Stimulated activated naive CD4-positive, alpha-beta T cell treated with Interleukin-2 at 50 U/mL for 16 hours (primary cell): Measurements from ENCODE around the gene PLLP.
"Not testable (repeated sequence)": the region's sequence is repeated elsewhere in the genome, so short reads cannot be mapped to it uniquely, and the experiment has no call there.

Experiments used
- DNase-seq: peaks from one replicate; lab custom pipeline; 2025; lab: John Stamatoyannopoulos, UW

Gene PLLP

GRCh38 chr16:57273826-57274225 is 10.6 kb downstream of the PLLP start:
- no peak for DNase-seq

DNA sequence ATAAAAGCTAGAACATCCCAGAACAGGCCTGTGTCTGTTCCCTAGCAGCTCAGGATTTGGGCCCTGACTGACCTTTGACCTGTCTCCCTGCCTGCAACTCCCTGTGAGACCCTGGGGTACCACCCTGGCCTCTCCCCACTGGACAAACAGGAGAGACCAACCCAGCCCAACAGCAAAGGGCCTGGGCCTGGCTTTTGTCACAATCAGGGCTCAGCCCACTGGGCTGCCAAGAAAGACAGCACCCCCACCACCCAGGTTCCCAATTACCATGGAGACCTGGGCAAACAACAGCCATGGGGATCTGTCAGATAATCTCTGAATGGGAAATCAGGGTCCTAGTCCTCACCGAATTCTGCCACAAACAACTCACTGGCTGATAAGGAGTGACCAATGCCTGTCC is 11.1 kb downstream of the PLLP start:
- no peak for DNase-seq

GRCh38 chr16:57271867-57272495 is 12.5 kb downstream of the PLLP start:
- no peak for DNase-seq

DNA sequence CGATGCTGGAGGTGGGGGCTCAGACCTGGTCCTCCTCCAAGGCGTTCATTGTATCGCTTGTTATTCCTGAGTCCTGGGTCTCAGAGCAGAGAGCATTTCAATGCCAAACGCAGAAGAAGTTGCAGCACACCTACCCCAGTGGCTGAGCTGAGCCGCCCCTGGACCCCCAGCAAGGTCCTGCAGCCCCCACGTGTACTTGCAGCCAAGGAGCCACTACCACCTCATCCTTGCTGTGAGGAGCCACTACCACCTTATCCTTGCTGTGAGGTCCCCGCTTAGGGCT is 13.5 kb downstream of the PLLP start:
- DNase-seq = no peak

- DNase-seq = no peak
Measured at GRCh38 chr16:57270221-57271062, 14.0 kb downstream of the PLLP start.

DNA sequence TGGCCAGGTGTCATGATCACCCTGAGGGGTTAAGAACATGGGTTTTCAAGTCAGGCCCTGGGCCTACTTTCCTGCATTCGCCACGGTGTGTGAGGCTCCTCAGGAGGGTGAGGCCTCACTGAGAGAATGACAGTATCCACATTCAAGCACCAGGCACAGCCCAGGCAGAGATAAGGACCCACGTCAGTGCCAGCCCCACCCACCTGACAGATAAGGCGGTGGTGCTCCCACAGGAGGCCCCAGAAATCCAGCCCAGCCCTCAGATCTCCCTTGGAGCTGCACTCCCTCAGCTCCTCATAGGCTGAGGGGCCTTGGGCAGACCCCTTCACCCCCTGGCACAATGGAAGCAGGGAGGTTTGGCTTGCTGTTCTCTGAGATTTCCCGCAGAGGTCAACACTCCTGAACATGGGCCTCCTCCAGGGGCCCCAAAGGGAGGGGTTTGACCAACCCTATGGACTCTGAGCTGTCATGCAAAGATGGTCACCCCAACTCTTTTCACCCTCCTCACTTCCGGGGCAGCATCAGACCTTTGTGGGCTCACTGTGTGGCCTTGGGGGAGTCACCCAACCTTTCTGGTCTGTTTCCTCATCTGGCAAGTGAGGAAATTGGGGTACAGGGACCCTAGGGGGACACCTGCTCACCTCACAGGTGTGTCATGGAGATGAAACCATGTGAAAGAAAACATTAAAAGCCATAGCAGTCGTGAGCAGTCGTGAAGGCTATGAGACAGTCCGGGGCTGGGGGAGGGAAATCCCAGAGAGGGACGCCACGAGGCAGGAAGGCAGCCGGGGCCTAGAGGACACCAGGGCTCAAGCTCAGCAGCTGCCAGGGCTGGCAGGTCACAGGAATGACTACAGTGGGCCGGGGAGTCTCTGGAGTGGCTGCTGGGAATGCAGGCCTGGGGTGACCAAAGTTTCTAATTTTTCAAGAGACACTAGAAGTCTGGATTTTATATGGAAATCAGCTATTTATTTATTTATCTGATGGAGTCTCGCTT is 15.4 kb downstream of the PLLP start:
- no peak for DNase-seq

GRCh38 chr16:57267343-57267742 is 17.1 kb downstream of the PLLP start:
- DNase-seq = not testable (repeated sequence)

GRCh38 chr16:57266531-57267260 is 17.8 kb downstream of the PLLP start:
- DNase-seq = peak; percentile 7

- no peak for DNase-seq
Measured at GRCh38 chr16:57265850-57266530, 18.5 kb downstream of the PLLP start.

GRCh38 chr16:57264950-57265371 is 19.5 kb downstream of the PLLP start:
- DNase-seq = no peak

DNA sequence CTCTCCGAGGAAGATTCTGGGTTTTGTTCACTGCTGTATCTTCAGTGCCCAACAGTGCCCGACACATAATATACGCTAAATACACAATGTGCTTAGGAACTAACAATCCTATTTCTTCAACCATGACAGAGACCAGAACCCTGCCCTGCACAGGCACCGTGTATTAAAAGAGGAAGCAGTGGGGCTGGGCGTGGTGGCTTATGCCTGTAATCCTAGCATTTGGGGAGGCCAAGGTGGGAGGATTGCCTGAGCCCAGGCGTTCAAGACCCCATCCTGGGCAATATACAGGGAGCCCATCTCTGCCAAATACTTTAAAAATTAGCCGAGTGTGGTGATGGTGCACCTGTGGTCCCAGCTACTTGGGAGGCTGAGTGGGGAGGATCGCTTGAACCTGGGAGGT is 20.1 kb downstream of the PLLP start:
- no peak for DNase-seq

DNA sequence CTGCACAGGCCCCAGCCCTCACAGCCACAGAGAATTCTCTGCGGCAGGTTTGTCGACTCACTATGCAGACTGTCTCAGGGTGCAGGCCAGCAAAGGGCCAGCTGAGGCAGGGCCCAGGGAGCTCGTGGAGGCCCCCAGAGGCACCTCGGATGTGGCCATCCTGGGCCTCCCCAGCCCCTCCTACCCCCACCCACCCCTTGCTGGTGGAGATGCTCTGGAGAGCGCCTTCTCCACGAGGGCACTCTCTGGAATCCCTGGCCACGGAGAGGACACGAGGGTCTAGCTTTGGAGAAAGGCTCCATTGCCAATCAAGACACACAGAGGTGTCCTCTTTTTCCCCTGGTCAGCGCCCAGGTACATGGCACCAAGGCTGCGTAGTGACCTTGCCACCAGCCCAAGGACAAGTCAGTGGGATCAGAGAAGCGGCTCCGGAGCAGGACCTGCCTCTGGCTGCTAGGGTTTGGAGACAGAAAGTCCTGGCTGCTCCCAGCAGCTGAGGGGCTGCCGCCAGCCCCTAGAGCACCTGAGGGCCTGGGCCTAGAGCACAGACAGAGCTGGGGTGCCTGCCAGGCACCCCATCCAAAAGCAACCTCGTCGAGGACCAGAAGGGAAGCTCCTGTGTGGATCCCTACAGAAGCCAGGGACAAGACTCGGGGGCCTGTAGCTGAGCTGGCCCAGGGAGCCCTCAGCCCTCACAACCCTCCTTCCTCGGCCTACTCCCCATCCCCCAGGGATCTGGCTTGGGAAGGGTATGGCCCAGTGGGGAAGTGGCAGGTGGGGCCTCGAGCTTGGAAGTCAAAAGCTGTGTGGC is 20.7 kb downstream of the PLLP start:
- DNase-seq = no peak

DNA sequence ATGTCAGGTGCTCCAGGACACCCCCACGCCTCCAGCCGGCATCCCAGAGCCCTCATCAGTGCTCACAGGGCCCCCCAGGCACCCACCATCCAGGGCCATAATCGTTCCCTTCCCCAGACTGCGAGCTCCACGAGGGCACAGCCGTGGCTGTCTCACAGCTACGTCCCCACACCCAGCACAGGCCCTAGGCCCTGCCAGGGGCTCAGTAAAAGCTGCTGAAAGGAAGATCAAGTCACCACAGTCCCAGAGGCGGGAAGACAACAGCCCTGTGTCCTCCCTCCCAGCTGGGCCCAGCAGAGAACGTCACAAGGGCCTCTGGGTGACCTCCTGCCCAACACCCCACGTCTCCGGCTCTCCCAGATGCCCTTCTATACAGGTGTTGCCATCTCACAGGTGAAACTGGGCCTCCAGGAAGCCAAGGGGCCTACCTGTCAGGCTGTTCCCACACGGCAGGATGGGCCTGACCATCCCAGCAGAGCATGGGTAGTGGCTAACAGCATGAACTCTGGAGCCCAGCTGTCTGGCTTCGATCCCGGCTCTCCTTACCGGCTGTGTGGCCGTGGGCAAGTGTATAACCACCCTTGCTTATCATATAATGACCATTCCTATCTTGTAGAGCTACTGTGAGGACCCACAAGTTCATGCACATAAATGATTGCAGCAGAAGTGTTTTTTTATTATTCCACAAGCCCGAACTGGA is 21.5 kb downstream of the PLLP start:
- DNase-seq = no peak

DNA sequence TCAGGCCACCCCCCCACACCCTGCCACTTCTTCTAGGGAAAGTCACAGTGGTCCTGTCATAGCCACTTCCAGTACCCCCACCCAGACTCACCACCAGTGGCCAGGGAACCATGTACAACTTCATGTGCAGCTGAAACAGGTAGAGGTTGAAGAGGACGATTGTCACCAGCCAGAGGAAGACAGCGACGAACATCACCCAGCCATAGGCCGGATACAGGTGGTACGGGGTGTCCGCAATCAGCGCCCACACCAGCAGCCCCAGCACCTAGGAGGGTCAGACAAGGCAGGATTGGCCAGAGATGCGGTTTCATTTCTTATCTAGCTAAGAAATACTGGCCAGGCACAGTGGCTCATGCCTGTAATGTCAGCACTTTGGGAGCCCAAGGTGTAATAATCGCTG is 22.7 kb downstream of the PLLP start:
- DNase-seq = no peak

DNA sequence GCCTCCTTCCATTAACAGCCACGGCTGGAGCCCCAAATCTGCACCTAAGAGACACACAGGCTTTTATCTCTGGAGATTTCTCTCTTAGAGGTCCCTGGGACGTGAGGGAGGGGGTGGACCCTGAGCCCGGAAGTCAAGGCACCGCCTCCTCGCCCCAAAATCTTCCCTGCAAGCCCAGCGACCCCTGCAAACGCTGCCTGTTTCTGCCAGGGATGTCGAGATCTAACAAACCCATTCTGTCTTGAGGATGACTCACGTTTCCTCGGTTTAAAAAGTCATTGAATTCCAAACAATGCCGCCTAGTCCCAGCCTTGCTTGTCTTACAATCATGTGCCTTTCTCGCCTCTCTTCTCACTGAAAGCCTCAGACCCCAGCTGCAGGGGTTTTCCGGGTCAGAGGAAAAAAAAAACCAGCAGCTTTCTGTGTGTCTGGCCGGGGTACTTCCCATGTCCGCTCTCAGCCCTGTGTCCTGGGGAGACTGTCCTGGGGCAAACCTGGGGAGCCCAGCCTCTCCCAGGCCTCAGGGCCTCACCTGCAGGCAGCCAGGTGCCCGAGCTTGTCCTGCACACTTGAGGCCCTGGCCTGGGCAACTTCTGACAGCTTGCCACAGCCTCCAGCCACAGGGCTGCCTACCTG is 24.1 kb downstream of the PLLP start:
- DNase-seq = no peak

DNA sequence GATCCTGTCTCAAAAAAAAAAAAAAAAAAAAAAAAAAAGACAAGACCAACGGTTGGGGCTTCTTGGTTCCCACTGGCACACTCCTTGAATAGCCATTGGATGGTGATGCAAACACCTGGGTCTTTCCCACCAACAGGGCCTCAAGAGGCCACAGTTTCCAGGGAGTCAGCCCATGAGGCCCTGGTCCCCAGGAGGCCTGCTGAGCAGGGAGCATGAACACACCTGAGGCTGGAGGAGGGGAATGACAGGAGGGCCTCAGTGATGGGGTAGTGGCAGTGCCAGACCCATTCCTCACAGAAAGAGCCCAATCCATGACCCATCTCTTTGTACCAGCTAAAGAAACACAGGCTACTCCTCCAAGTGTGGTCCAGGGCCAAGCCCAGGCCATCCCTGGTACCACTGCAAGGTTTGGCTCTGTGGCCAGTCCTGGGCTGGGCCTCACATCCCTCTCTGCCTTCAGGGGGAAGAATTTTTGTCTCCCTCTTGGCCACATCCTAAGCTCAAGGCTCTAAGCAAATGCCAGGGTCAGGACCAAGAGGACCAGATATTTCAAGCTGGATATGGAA is 25.5 kb downstream of the PLLP start:
- DNase-seq = no peak

GRCh38 chr16:57258226-57258909 is 26.1 kb downstream of the PLLP start:
- DNase-seq = no peak

DNA sequence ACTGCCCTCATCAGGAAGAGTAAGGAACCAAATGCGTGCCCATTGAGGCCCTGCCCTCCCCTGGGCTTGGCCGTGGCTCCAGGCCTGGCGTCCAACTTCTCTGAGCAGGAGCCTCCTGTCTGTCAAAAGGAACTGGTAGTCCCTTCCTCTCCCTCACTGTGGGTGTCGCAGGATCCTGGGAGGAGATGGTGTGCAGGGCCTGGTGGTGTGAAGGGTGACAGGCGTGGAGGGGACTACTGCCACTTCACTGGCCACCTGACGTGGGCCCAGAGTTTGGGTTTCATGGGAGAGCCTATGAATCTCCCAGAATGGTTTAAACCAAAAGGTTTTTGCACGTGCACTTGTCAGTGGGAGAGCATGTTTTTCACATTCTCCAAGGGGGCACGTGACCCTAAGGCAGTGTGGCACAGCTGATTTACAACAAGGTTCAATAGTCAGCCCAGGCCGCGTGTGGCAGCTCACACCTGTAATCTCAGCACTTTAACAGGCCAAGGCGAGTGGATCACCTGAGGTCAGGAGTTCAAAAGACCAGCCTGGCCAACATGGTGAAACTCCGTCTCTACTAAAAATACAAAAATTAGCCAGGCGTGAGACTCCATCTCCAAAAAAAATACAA is 26.9 kb downstream of the PLLP start:
- no peak for DNase-seq
